GM12878 (cell line): ENCODE measurements around the gene BPIFB4. TPM values are rescaled to one million over a fixed set of nuclear protein-coding genes. Genes with fewer than 3 reads are reported as not detected.

Experiments
- polyA plus RNA-seq, 11 experiments: library from polyadenylated mRNA; depleted of rRNA in 4 of 11; unstranded in 6 of 11; stranded (reverse) in 5 of 11; fragments of >200 nt; fragmentation: Nextera tagmentation in 4 of 11; fragmentation: Illumina TruSeq in 1 of 11; extraction: Ambion mirVana in 4 of 11; extraction: Trizol in 1 of 11; gene quantifications; 1 replicate in 1 of 11; 2 replicates in 10 of 11; pipeline versions ENCODE4 v1.2.1 to v1.2.3, GENCODE V29; 2011 to 2016; ENCODE audit warnings: inconsistent platforms in 2 of 11, missing spikeins in 2 of 11, low read depth in 1 of 11
- total RNA-seq, 4 experiments: library from RNA; depleted of rRNA in 3 of 4; stranded (reverse); fragments of >200 nt in 3 of 4; fragmentation: Illumina TruSeq in 1 of 4; extraction: Trizol in 1 of 4; gene quantifications; 2 replicates each; pipeline versions ENCODE4 v1.2.1 to v1.2.3, GENCODE V29; 2013 to 2021

BPIFB4 gene
- total and polyA plus RNA-seq, 10 of the 15 experiments (the other 5 are each of a cell fraction or from before 2014, with no cell fraction given), result 0.12 TPM; not detected in 9

Other genes with a start within 250 kb of the BPIFB4 start
Only the 7 nearest of the 9 such genes appear.
- not detected in 2 replicates for gene SUN5, start 75.2 kb upstream of the BPIFB4 start, total RNA-seq (2014; rRNA removed)
- not detected in 2 replicates for gene SUN5, start 75.2 kb upstream of the BPIFB4 start, total RNA-seq (2014; rRNA removed; fragmentation: Illumina TruSeq; extraction: Trizol)
- gene SUN5, start 75.2 kb upstream of the BPIFB4 start, total RNA-seq (2021), result not detected in 2 replicates
- not detected in 2 replicates for gene SUN5, start 75.2 kb upstream of the BPIFB4 start, polyA plus RNA-seq (2011; rRNA removed)
- gene SUN5, start 75.2 kb upstream of the BPIFB4 start, polyA plus RNA-seq (2014; fragmentation: Illumina TruSeq; extraction: Trizol), result not detected in 2 replicates
- gene SUN5, start 75.2 kb upstream of the BPIFB4 start, polyA plus RNA-seq (2014; fragmentation: Nextera tagmentation; extraction: Ambion mirVana), result not detected
- gene SUN5, start 75.2 kb upstream of the BPIFB4 start, polyA plus RNA-seq (2014; rRNA removed), result not detected in 2 replicates
- not detected for gene SUN5, start 75.2 kb upstream of the BPIFB4 start, polyA plus RNA-seq (2016; fragmentation: Nextera tagmentation; extraction: Ambion mirVana)
- not detected in 2 replicates for gene BPIFB2, start 71.9 kb upstream of the BPIFB4 start, total RNA-seq (2014; rRNA removed)
- not detected in 2 replicates for gene BPIFB2, start 71.9 kb upstream of the BPIFB4 start, total RNA-seq (2014; rRNA removed; fragmentation: Illumina TruSeq; extraction: Trizol)
- not detected in 2 replicates for gene BPIFB2, start 71.9 kb upstream of the BPIFB4 start, total RNA-seq (2021)
- gene BPIFB2, start 71.9 kb upstream of the BPIFB4 start, polyA plus RNA-seq (2011; rRNA removed), result not detected in 2 replicates
- not detected in 2 replicates for gene BPIFB2, start 71.9 kb upstream of the BPIFB4 start, polyA plus RNA-seq (2014; fragmentation: Illumina TruSeq; extraction: Trizol)
- gene BPIFB2, start 71.9 kb upstream of the BPIFB4 start, polyA plus RNA-seq (2014; fragmentation: Nextera tagmentation; extraction: Ambion mirVana), result not detected
- gene BPIFB2, start 71.9 kb upstream of the BPIFB4 start, polyA plus RNA-seq (2014; rRNA removed), result not detected in 2 replicates
- not detected for gene BPIFB2, start 71.9 kb upstream of the BPIFB4 start, polyA plus RNA-seq (2016; fragmentation: Nextera tagmentation; extraction: Ambion mirVana)
- not detected in 2 replicates for gene BPIFB6, start 48.0 kb upstream of the BPIFB4 start, total RNA-seq (2014; rRNA removed)
- gene BPIFB6, start 48.0 kb upstream of the BPIFB4 start, total RNA-seq (2014; rRNA removed; fragmentation: Illumina TruSeq; extraction: Trizol), result not detected in 2 replicates
- not detected in 2 replicates for gene BPIFB6, start 48.0 kb upstream of the BPIFB4 start, total RNA-seq (2021)
- gene BPIFB6, start 48.0 kb upstream of the BPIFB4 start, polyA plus RNA-seq (2011; rRNA removed), result not detected in 2 replicates
- not detected in 2 replicates for gene BPIFB6, start 48.0 kb upstream of the BPIFB4 start, polyA plus RNA-seq (2014; fragmentation: Illumina TruSeq; extraction: Trizol)
- gene BPIFB6, start 48.0 kb upstream of the BPIFB4 start, polyA plus RNA-seq (2014; fragmentation: Nextera tagmentation; extraction: Ambion mirVana), result not detected
- not detected in 2 replicates for gene BPIFB6, start 48.0 kb upstream of the BPIFB4 start, polyA plus RNA-seq (2014; rRNA removed)
- not detected for gene BPIFB6, start 48.0 kb upstream of the BPIFB4 start, polyA plus RNA-seq (2016; fragmentation: Nextera tagmentation; extraction: Ambion mirVana)
- not detected in 2 replicates for gene BPIFB3, start 25.7 kb upstream of the BPIFB4 start, total RNA-seq (2014; rRNA removed)
- not detected in 2 replicates for gene BPIFB3, start 25.7 kb upstream of the BPIFB4 start, total RNA-seq (2014; rRNA removed; fragmentation: Illumina TruSeq; extraction: Trizol)
- gene BPIFB3, start 25.7 kb upstream of the BPIFB4 start, total RNA-seq (2021), result not detected in 2 replicates
- gene BPIFB3, start 25.7 kb upstream of the BPIFB4 start, polyA plus RNA-seq (2011; rRNA removed), result not detected in 2 replicates
- not detected in 2 replicates for gene BPIFB3, start 25.7 kb upstream of the BPIFB4 start, polyA plus RNA-seq (2014; fragmentation: Illumina TruSeq; extraction: Trizol)
- not detected for gene BPIFB3, start 25.7 kb upstream of the BPIFB4 start, polyA plus RNA-seq (2014; fragmentation: Nextera tagmentation; extraction: Ambion mirVana)
- gene BPIFB3, start 25.7 kb upstream of the BPIFB4 start, polyA plus RNA-seq (2014; rRNA removed), result not detected in 2 replicates
- gene BPIFB3, start 25.7 kb upstream of the BPIFB4 start, polyA plus RNA-seq (2016; fragmentation: Nextera tagmentation; extraction: Ambion mirVana), result not detected
- gene BPIFA2, start 88.5 kb downstream of the BPIFB4 start, total RNA-seq (2014; rRNA removed), result not detected in 2 replicates
- gene BPIFA2, start 88.5 kb downstream of the BPIFB4 start, total RNA-seq (2014; rRNA removed; fragmentation: Illumina TruSeq; extraction: Trizol), result not detected in 2 replicates
- gene BPIFA2, start 88.5 kb downstream of the BPIFB4 start, total RNA-seq (2021), result not detected in 2 replicates
- gene BPIFA2, start 88.5 kb downstream of the BPIFB4 start, polyA plus RNA-seq (2011; rRNA removed), result not detected in 2 replicates
- not detected in 2 replicates for gene BPIFA2, start 88.5 kb downstream of the BPIFB4 start, polyA plus RNA-seq (2014; fragmentation: Illumina TruSeq; extraction: Trizol)
- gene BPIFA2, start 88.5 kb downstream of the BPIFB4 start, polyA plus RNA-seq (2014; fragmentation: Nextera tagmentation; extraction: Ambion mirVana), result not detected
- not detected in 2 replicates for gene BPIFA2, start 88.5 kb downstream of the BPIFB4 start, polyA plus RNA-seq (2014; rRNA removed)
- not detected for gene BPIFA2, start 88.5 kb downstream of the BPIFB4 start, polyA plus RNA-seq (2016; fragmentation: Nextera tagmentation; extraction: Ambion mirVana)
- not detected in 2 replicates for gene BPIFA3, start 137.7 kb downstream of the BPIFB4 start, total RNA-seq (2014; rRNA removed)
- not detected in 2 replicates for gene BPIFA3, start 137.7 kb downstream of the BPIFB4 start, total RNA-seq (2014; rRNA removed; fragmentation: Illumina TruSeq; extraction: Trizol)
- gene BPIFA3, start 137.7 kb downstream of the BPIFB4 start, total RNA-seq (2021), result not detected in 2 replicates
- not detected in 2 replicates for gene BPIFA3, start 137.7 kb downstream of the BPIFB4 start, polyA plus RNA-seq (2011; rRNA removed)
- not detected in 2 replicates for gene BPIFA3, start 137.7 kb downstream of the BPIFB4 start, polyA plus RNA-seq (2014; fragmentation: Illumina TruSeq; extraction: Trizol)
- not detected for gene BPIFA3, start 137.7 kb downstream of the BPIFB4 start, polyA plus RNA-seq (2014; fragmentation: Nextera tagmentation; extraction: Ambion mirVana)
- gene BPIFA3, start 137.7 kb downstream of the BPIFB4 start, polyA plus RNA-seq (2014; rRNA removed), result not detected in 2 replicates
- gene BPIFA3, start 137.7 kb downstream of the BPIFB4 start, polyA plus RNA-seq (2016; fragmentation: Nextera tagmentation; extraction: Ambion mirVana), result not detected
- not detected in 2 replicates for gene BPIFA1, start 156.4 kb downstream of the BPIFB4 start, total RNA-seq (2014; rRNA removed)
- gene BPIFA1, start 156.4 kb downstream of the BPIFB4 start, total RNA-seq (2014; rRNA removed; fragmentation: Illumina TruSeq; extraction: Trizol), result not detected in 2 replicates
- gene BPIFA1, start 156.4 kb downstream of the BPIFB4 start, total RNA-seq (2021), result not detected in 2 replicates
- not detected in 2 replicates for gene BPIFA1, start 156.4 kb downstream of the BPIFB4 start, polyA plus RNA-seq (2011; rRNA removed)
- gene BPIFA1, start 156.4 kb downstream of the BPIFB4 start, polyA plus RNA-seq (2014; fragmentation: Illumina TruSeq; extraction: Trizol), result not detected in 2 replicates
- not detected for gene BPIFA1, start 156.4 kb downstream of the BPIFB4 start, polyA plus RNA-seq (2014; fragmentation: Nextera tagmentation; extraction: Ambion mirVana)
- not detected in 2 replicates for gene BPIFA1, start 156.4 kb downstream of the BPIFB4 start, polyA plus RNA-seq (2014; rRNA removed)
- not detected for gene BPIFA1, start 156.4 kb downstream of the BPIFB4 start, polyA plus RNA-seq (2016; fragmentation: Nextera tagmentation; extraction: Ambion mirVana)